Tibial nerve (tissue), 4 donors: ENCODE data around the gene LTK. TPM values are rescaled to one million over a fixed set of nuclear protein-coding genes. Genes with fewer than 3 reads are reported as not detected.
A peak's percentile ranks its signal among the peaks of the same experiment; 100 is the strongest.

Experiments used
- DNase-seq, 2 donors: peaks; one replicate each; pipeline ENCODE4 v3.0.0-alpha.2; 2019; ENCODE audit warnings: low spot score in 2 of 2
- H3K27ac ChIP-seq, 4 donors: fragments of 200-600 bp; sonication (generic) in 3 of 4; one replicate each; pipeline ENCODE4 v1.5.1; 2017 to 2019; ENCODE audit warnings: mild to moderate bottlenecking in 1 of 4
- H3K27me3 ChIP-seq, 2 donors: fragments of 200-600 bp; sonication (generic) in 1 of 2; one replicate each; pipeline versions ENCODE4 v1.5.1 to v1.6.0; 2017 to 2019
- H3K36me3 ChIP-seq, 3 donors: fragments of 200-600 bp; sonication (generic); one replicate each; pipeline ENCODE4 v1.5.1; 2018 to 2019
- H3K4me1 ChIP-seq, 4 donors: fragments of 200-600 bp; sonication (generic) in 3 of 4; one replicate each; pipeline ENCODE4 v1.5.1; 2017 to 2019
- H3K4me3 ChIP-seq, 4 donors: fragments of 200-600 bp; sonication (generic) in 3 of 4; one replicate each; pipeline ENCODE4 v1.5.1; 2017 to 2019; ENCODE audit warnings: mild to moderate bottlenecking in 1 of 4, moderate library complexity in 1 of 4
- H3K9me3 ChIP-seq, 4 donors: fragments of 200-600 bp; sonication (generic) in 3 of 4; one replicate each; pipeline ENCODE4 v1.5.1; 2017 to 2019
- CTCF ChIP-seq, 5 experiments: fragments of 200-600 bp in 3 of 5; fragments of 450-650 bp in 2 of 5; sonication (generic) in 3 of 5; IDR thresholded peaks; one replicate each; pipeline ENCODE4 v1.5.1; 2016 to 2019; ENCODE audit warnings: antibody characterized with exemption in 5 of 5, mild to moderate bottlenecking in 3 of 5, moderate library complexity in 2 of 5
- EP300 ChIP-seq, 2 donors: sonication (generic); formaldehyde crosslinking; IDR thresholded peaks; one replicate each; pipeline ENCODE4 v1.6.1; 2017; ENCODE audit warnings: antibody characterized with exemption in 2 of 2, mild to moderate bottlenecking in 1 of 2
- POLR2A ChIP-seq, 2 donors: fragments of 450-650 bp; IDR thresholded peaks; one replicate each; pipeline ENCODE4 v1.6.1; 2017; ENCODE audit warnings: antibody characterized with exemption in 2 of 2, mild to moderate bottlenecking in 2 of 2, moderate library complexity in 2 of 2
- WGBS, 2 donors: methylation state at CpG; one replicate each; pipeline ENCODE4 v1.1.5; 2018; 5-methylcytosine and 5-hydroxymethylcytosine counted together
- total RNA-seq, 4 donors: library from RNA; depleted of rRNA; stranded (reverse); fragments of >200 nt; gene quantifications; one replicate each; pipeline ENCODE4 v1.1.0, GENCODE V29; 2016

Gene LTK
- total RNA-seq, 4 donors from 2014 or later, result 0.39 to 0.90 TPM; not detected in 2

DNA sequence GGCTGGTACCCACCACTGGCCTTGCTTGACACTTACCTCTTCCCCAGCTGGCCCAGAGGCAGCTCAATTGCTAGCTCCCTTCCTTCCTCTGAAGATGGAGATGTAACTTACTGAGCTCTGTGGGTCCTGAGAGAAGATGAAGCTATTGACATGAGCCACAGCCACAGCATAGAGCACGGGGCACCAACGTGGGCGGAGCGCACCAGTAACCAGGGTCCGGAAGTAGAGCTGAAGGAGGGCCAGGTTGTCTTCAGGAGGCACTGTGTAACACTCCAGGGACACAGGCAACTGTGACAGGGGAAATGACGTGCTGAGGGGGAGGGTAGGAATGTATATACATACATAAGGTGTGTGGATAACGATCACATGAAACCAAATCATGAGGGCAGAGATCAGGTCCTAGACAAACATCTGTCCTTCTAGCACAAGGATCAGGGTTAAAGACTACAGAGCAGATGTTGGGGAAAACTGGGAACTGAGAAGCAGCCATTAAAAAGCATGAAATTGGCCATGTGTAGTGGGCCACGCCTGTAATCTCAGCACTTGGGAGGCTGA, 4.3 kb upstream of the LTK start:
- no peak overlapping the region for H3K27ac ChIP-seq
- H3K4me1 ChIP-seq, result peaks cover 0 to 12% (median 10%) of the 10 kb centered on the region in 4 donors
- peaks cover 0 to 77% (median 0%) of the 10 kb centered on the region in 3 donors for H3K36me3 ChIP-seq
- H3K4me3 ChIP-seq, result no peak overlapping the region
- H3K27me3 ChIP-seq, result peaks cover 0 to 10% of the 10 kb centered on the region in 2 donors
- WGBS, 2 donors, result 89 to 94% methylated on average over 8 of the region's 8 CpGs
- DNase-seq, result no peak
- no peaks in the 10 kb centered on the region for H3K9me3 ChIP-seq
- TF ChIP-seq CTCF (IDR thresholded peaks at IDR 0.05) (no peak), POLR2A (IDR thresholded peaks at IDR 0.05) (no peak), EP300 (IDR thresholded peaks at IDR 0.05) (no peak)

DNA sequence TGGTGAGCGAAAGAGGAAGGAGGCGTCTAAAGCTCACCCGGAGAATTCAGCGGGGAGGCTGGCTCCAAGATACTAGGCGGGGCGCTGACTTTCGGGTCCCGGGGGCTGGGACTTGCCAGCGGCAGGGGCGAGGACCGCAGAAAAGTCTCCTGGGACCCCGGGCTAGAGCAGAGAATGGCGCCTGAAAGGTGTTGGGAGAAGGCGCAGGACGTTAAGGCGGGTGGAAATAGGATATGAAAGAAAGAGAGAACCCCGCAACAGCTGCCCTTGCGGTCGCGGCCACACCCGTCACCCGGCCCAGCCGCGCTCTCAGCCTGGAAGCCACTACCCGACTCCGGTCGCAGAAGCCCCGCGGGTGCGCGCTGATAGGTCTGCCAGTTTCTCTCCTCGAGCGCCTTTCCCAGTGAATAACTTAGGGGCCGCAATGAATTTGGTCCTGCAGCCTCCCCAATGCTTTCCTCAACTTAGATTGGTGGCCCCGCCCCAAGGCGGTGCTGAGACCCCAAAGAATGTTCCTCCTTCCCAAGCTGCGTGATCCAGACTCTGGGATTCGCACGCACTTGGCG, 604 bp downstream of the LTK start:
- no peaks in the 10 kb centered on the region for H3K9me3 ChIP-seq
- no peak overlapping the region for H3K27ac ChIP-seq
- TF ChIP-seq CTCF (IDR thresholded peaks at IDR 0.05) (no peak), EP300 (IDR thresholded peaks at IDR 0.05) (no peak)
- peaks cover 0 to 30% (median 26%) of the 10 kb centered on the region in 4 donors for H3K4me1 ChIP-seq
- H3K27me3 ChIP-seq, result peaks cover 0 to 51% of the 10 kb centered on the region in 2 donors
- peak overlapping the region in 3 of 4 donors; percentile 5 to 42 (median 32) for H3K4me3 ChIP-seq
- no peak for DNase-seq
- peaks cover 0 to 33% (median 0%) of the 10 kb centered on the region in 3 donors for H3K36me3 ChIP-seq
- WGBS, 2 donors, result 1 to 2% methylated on average over 39 of the region's 40 CpGs

- TF ChIP-seq CTCF (IDR thresholded peaks at IDR 0.05) (no peak), POLR2A (IDR thresholded peaks at IDR 0.05) (no peak), EP300 (IDR thresholded peaks at IDR 0.05) (no peak)
- H3K27me3 ChIP-seq, result peaks cover 0 to 52% of the 10 kb centered on the region in 2 donors
- DNase-seq, result no peak
- H3K36me3 ChIP-seq, result peaks cover 0 to 28% (median 0%) of the 10 kb centered on the region in 3 donors
- no peak overlapping the region for H3K27ac ChIP-seq
- H3K4me3 ChIP-seq, result peak overlapping the region in 2 of 4 donors; percentile 32 to 42
- no peaks in the 10 kb centered on the region for H3K9me3 ChIP-seq
- H3K4me1 ChIP-seq, result peaks cover 0 to 30% (median 26%) of the 10 kb centered on the region in 4 donors
- WGBS, 2 donors, result 5 to 8% methylated on average over 12 to 27 of the region's 33 CpGs
Measured at GRCh38 chr15:41512512-41512939, 1.1 kb downstream of the LTK start.

DNA sequence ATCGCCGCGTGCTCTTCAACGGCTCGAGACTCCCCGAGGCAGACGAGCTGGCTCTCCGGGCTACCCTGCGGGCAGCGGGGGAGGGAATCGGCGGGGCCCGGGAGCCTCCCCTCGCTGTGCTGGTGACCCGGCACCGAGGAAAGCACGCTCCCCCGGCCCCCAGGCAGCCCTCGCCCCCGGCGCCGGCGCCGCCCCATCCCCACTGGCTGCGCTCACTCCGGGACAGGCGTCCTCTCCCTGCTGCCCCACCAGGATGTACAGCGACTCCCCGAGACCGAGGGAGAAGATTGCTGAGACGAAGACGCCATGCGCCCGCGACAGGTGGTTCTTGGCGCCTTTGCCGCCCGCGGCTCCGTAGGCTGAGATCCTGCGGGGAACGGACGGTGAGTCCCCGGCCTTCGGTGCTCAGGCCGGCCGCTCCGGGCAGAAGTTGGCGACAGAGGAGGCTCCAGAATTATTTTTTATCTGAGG, 1.7 kb downstream of the LTK start:
- TF ChIP-seq POLR2A (IDR thresholded peaks at IDR 0.05) (no peak), CTCF (IDR thresholded peaks at IDR 0.05) (no peak), EP300 (IDR thresholded peaks at IDR 0.05) (no peak)
- no peak overlapping the region for H3K27ac ChIP-seq
- peaks cover 0 to 22% (median 0%) of the 10 kb centered on the region in 3 donors for H3K36me3 ChIP-seq
- peaks cover 0 to 52% of the 10 kb centered on the region in 2 donors for H3K27me3 ChIP-seq
- no peaks in the 10 kb centered on the region for H3K9me3 ChIP-seq
- H3K4me3 ChIP-seq, result peak overlapping the region in 2 of 4 donors; percentile 28 to 42
- WGBS, 2 donors, result 1 to 3% methylated on average over 21 to 25 of the region's 49 CpGs
- DNase-seq, result no peak
- H3K4me1 ChIP-seq, result peaks cover 0 to 30% (median 26%) of the 10 kb centered on the region in 4 donors

DNA sequence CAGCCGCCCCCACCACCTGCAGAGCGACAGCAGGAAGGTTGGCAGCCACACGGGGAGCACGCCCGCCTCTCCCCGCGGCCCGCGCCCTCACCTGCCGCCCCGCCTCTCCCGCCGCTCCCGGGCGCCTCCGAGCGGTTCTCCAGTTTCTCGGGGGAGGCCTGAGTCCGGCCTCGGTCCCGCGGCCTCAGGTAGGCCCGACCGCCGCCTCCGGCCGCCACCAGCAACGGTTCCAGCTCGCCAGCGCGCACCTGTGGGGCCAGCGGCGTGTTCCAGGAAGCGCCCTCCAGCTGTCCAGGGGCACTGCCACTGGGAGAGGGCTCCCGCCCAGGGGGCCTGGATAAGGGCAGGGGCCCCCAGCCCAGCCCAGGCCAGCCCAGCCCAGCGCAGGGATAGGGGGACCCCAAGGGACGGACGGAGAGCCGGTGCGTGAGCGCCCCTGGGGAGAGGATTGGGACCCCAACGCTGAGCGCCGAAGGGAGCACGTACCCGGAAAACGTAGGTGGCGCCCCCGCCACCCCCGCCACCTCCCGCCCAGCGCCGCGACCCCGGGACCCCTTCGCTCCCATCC, 2.2 kb downstream of the LTK start:
- peak overlapping the region in 2 of 4 donors; percentile 28 to 42 for H3K4me3 ChIP-seq
- H3K4me1 ChIP-seq, result peaks cover 0 to 30% (median 26%) of the 10 kb centered on the region in 4 donors
- 0% methylated on average over 5 of the region's 56 CpGs; no CpG with 5 or more reads in 1 of the 2 donors for WGBS, 2 donors
- H3K27me3 ChIP-seq, result peaks cover 0 to 52% of the 10 kb centered on the region in 2 donors
- H3K27ac ChIP-seq, result no peak overlapping the region
- no peaks in the 10 kb centered on the region for H3K9me3 ChIP-seq
- TF ChIP-seq EP300 (IDR thresholded peaks at IDR 0.05), result no peak
- no peak for TF ChIP-seq CTCF (IDR thresholded peaks at IDR 0.05)
- no peak for TF ChIP-seq POLR2A (IDR thresholded peaks at IDR 0.05)
- H3K36me3 ChIP-seq, result peaks cover 0 to 16% (median 0%) of the 10 kb centered on the region in 3 donors
- DNase-seq, result no peak
